ENCODE measurements around the gene SPA17.

Gene SPA17

DNA sequence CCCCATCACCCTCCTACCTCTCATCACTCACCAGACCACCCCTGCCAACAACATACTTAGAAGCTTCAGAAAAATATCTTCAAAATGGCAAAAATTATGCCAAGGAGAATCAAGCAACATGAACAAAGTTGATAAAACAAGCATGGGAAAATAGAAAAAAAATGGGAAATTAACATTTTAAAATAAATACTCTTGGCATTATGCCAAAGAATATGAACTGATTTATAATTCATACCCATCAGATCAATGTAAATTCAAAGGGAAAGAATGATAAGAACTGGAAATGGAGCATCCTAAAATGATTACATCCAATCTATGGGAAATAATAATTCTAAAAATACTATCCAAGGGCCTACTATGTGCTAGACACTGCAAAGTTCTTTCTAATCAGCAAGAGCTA is 12.2 kb upstream of the SPA17 start:
- in situ Hi-C loops (cut with MboI; ENCODE audit: low sequenced_read_pairs): no loop called here

DNA sequence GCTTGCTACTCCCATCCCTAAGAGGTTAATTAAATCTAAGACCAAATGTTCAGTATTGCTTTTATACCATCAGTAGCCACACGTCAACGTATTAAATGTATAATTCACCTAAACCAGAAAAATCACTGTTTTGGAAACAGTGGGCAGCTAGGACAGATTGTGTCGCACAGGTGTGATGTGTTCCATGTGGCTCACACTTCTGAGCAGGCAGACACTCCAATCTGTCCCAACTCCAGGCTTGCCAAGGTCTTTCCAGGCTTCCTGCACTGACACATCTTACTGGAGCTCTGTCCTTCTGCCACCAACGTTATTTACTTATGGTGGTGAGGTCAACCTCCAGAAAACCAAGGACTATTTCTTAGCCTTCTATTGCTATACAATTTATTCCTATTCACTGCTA is 11.6 kb upstream of the SPA17 start:
- in situ Hi-C loops (cut with MboI; ENCODE audit: low sequenced_read_pairs): no loop called here

DNA sequence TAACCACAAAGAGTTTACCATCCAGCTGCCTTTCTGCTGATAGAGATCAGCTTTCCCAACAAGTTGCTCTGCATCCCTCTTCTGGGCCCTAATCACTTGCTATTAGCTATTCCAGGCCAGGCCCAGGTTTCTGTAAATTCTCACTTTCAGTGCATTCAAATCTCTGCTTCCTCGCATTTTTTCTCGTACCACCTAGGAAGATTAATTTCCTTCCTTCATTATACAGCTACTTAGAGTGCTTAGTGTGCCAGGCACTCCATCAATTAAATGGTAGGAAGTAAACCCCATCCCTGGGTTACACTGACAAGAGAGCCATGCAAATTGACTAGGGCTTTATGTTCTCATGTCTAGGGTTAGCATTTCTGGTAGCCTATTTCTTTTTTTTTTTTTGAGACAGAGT is 9.8 kb upstream of the SPA17 start:
- in situ Hi-C loops (cut with MboI; ENCODE audit: low sequenced_read_pairs): no loop called here

DNA sequence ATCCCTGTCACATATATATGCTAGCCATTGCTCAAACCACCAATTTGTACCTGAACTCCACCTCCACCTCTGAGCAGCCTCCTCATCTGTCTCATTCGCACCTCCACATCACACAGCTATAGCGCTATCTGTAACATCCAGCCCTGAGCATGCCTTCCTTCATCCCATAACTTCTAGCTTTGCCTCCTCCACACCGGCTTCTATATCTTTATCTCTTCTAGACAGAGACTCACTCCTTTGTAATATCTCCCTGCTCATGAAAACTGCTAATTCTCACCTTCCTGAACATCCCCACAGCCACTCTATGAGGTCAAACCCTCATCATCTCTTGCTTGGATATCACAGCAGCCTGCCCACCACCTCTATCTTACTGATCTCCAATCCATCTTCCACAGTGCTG is 6.1 kb upstream of the SPA17 start:
- in situ Hi-C loops (cut with MboI; ENCODE audit: low sequenced_read_pairs): no loop called here

DNA sequence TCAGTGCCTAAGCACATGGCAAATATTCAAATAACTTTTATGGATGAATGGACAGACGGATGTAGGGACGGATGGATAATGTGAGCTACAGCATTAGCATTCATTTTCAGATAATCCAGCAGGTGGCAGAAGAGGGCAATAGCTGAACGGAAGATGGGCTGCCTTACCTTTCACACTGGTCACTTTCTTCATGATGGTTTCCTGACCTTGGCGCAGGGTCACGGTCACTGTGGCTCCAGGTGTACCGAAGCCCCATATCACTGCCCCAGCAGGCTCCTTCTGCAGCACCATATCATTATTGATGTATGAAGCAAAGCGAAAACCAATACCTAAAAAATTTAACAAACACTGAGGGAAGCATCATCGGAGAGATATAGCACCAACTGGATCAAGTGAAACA is 4.5 kb upstream of the SPA17 start:
- in situ Hi-C loops (cut with MboI; ENCODE audit: low sequenced_read_pairs): no loop called here

DNA sequence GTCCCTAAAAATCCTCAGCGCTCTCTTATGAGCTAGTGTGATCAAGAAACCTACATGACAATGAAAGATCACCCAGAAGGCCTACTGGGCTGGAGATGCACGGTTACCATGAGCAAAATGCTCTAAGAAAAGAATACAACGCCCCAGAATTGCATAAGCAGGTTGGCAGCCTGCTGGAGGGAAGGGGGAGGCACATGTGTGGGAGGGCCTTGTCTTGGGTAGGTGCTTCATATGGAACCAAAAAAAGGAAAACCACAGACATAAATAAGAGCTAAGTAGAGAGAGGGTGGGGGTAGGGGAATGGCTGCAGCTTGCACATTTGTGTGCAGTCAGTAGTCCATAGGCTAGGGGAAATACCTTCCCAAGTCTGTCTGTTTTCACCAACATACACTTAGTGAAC is 3.0 kb upstream of the SPA17 start:
- in situ Hi-C loops (cut with MboI; ENCODE audit: low sequenced_read_pairs): no loop called here

DNA sequence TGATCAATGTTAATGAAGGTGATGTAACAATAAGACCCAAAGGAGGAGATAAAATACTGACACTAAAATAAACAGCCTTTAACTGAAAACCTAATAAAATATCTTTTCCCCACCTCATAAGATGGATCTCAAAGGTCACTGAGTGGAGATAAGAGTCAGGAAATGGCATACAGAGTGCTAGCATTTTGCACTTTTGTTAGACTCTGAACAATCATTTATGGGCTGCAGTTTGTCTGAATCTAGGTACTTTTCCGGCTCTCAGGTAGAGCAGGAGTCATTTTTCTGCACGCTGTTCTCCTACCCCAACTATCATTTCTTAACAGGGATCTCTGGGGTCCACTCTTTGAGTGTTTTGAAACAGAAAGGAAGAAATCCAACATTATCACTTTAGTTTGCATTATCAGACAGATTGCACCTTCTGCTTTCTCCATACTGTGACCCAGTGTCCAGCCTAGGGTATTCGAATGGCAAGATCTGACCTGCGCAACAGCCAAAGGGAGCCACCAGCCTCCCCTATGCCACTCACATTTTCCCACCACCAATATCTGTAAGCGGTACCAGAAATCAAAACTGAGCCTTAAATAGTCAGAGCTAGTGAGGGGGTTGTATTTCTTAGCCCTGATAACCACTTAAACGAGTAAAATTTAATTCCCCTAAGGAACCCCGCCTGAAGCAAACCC is 1.0 kb upstream of the SPA17 start:
- in situ Hi-C loops (cut with MboI; ENCODE audit: low sequenced_read_pairs): no loop called here

DNA sequence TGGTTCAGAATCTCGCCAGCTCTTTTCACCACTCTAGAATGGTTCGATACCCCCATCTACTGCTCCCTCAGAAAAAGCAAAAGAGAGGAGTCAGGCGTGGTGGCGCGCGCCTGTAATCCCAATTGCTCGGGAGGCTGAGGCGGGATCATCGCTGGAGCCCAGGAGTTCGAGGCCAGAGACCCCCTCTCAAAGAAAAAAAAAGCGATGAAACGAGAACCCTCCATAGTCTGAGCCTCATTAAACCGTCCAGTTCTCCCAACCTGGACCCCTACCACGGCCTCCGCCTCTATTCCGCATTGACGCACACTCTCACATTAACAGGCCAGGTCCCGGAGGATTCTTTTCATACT is 439 bp downstream of the SPA17 start:
- in situ Hi-C loops (cut with MboI; ENCODE audit: low sequenced_read_pairs): no loop called here

DNA sequence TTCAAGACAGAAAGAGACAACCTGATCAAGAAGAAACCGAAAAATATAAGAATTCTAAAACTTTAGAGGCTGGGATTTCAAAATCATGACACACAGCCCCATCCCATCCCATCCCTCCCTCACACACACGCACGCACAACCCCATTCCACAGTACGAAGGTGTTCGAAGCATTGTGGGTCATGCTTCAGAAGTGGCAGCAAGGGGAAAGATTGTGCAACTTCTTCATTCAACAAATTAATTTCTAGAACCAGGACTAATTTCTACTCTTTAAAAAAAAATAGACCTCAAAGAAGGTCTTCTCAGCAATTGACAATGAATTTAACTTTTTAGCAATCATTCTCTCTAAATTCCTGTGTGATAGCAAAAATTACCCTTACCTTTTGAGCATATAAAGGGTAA is 867 bp downstream of the SPA17 start:
- in situ Hi-C loops (cut with MboI; ENCODE audit: low sequenced_read_pairs): no loop called here

DNA sequence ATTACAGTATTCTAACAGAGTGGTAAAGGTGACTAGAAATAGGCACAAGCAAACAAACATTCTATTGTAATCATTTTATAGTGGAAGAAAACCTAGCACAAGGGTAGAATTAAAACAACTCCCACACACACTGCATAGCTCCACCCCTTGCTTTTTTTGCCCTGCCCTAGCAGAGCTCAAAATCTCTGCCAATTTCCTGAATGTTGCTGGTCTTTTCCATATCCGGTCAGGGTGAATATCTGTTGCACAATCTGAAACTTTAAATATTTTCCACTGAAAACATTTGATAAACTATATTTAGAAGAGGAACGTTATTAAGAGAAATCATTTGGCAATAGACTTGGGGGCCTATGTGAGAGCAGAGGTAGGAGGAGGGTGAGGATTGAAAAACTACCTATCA is 2.7 kb downstream of the SPA17 start:
- in situ Hi-C loops (cut with MboI; ENCODE audit: low sequenced_read_pairs): no loop called here

DNA sequence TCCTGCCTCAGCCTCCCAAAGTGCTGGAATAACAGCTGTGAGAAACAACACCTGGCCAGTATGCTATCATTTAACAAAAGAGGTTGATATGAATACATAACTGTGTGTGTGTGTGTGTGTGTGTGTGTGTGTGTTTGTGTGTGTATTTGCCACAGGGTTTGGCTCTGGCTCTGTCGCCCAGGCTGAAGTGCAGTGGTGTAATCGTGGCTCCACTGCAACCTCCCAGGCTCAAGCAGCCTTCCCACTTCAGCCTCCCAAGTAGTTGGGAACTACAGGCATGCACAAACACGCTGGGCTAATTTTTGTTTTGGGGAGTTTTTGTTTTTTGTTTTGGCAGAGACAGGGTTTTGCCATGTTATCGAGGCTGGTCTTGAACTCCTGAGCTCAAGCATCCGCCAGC is 4.7 kb downstream of the SPA17 start:
- in situ Hi-C loops (cut with MboI; ENCODE audit: low sequenced_read_pairs): no loop called here

DNA sequence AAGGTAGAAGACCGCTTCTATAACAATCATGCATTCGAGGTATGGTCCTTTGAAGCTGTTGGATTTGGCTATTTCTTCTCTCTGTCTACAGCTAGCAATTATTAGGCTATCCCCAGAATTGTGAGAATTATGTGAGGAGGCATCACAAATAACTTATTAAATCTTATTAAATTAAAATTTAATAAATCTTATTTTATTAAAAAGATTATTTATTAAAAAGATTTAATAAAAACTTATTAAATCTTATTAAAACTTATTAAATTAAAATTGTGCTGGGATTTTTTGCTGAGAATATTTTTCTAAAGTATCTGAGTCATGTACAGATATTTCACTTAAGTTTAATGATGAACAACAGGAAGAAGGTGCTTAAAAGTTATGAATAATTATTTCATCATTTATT is 7.7 kb downstream of the SPA17 start:
- in situ Hi-C loops (cut with MboI; ENCODE audit: low sequenced_read_pairs): no loop called here

DNA sequence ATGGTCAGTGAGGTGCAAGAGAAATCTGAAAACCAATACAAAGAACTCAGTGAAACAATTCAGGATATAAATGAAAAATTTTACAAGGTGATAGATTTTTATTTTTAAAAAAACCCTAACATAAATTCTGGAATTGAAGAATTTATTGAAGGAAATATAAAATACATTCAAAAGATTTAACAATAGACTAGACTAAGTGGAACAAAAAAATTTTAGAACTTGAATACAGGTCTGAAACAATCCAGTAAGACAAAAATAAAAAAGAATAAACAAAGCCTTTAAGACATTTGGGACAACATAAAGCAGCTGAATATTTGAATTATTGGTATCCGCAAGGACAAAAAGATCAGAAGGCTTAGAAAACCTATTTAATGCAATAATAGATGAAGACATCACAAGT is 8.7 kb downstream of the SPA17 start:
- in situ Hi-C loops (cut with MboI; ENCODE audit: low sequenced_read_pairs): no loop called here

DNA sequence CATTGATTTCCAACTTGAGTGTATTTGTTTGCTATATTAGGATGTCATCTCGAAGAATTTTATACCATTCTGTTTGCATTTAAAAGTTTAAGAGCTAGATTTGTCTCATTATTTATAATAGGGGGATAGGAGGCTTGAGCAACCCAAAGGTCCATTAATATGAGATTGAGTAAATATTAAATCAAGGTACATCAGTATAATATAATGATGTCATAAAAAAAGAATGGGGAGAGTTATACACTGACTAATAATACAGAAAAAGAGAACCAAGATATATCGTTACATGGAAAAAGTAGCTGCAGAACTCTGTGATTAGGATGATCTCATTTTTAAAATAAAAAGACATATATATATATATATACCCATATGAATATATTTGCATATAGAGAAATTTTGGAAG is 19.4 kb downstream of the SPA17 start:
- in situ Hi-C loops (cut with MboI; ENCODE audit: low sequenced_read_pairs): no loop called here

DNA sequence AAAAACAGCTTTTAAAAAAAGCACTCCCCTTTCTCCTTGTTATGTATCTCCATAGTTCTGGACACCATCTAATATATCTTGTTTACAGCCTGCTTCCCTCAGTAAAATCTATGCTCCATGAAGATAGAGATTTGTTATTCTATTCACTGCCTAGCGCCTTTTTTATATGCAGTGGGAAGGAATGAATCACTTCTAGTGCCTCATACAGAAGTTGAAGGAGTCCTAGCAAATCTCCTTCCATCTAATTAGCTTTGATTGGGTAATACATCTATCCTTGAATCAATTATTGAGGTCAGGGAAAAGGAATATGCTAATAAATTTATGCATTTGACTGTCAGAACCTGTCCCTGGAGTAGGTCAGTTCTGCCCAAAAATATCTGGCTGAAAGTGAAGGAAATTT is 25.8 kb downstream of the SPA17 start:
- in situ Hi-C loops (cut with MboI; ENCODE audit: low sequenced_read_pairs): no loop called here

DNA sequence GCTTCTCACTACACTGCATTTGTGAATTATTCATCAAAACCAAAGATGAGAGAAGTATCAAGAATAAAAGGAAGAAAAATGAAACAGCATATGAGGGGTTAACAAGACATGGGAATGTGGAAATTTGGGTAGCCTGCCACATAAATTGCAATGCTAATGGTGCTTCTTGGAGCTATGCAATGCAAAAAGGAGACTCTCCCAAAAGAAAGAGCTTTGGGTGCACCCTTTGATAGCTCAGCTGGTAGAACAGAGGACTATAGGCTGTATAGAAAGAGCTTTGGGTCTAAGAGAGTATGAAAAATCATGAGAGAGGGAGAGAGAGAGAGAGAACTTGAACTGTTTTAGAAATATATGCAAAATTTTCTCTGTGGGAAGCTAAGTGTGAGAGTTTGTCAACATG is 26.3 kb downstream of the SPA17 start:
- in situ Hi-C loops (cut with MboI; ENCODE audit: low sequenced_read_pairs): no loop called here

DNA sequence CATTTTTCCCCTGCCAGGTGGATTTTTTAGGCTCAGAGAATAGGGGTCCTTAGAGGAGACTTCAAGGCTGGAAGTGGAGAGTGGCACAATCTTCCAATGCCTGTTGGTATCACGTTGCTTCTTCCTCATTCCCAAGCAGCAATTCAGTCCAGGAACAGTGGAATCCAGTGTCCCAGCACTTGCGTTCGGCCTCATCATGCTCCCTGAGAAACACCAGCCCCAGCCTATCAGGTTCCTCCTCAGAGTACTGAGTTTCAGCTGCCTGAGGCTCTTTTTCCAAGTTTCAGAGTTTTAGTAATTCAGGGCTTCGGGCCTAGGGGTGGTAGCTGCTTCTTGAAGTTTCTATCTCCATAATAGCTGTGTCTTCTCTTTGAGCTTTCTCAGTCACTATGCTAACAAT is 34.1 kb downstream of the SPA17 start:
- in situ Hi-C loops (cut with MboI; ENCODE audit: low sequenced_read_pairs): no loop called here

DNA sequence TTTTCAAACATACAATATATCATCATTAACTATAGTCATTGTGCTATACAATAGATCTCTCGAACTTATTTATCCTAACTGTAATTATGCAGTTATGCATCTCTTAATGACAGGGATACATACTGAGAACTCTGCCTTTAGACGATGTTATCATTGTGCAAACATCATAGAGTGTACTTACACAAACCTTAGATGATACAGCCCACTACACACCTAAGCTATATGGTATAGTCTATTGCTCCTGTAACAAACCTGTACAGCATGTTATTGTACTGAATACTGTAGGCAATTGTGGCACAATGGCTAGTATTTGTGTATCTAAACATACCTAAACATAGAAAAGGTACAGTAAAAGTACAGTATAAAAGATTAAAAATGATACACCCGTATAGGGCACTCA is 38.7 kb downstream of the SPA17 start:
- in situ Hi-C loops (cut with MboI; ENCODE audit: low sequenced_read_pairs): no loop called here

DNA sequence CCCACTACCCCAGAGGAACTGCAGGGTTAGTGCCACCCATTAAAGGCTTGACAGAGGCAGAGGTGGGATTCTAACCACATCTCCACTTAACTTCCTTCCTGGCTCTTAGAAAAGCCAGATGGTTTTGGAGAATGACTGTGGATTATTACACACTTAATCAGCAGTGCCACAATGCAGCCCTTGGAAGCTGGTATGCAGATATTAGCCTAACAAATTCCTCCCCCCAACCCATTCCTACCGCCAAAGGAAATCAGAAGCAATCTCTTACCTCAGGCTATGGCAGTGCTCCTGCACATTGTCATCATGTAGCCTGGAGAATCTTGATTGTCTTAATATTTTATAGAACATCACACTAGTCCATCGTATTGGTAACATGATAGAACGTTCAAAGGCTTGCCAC is 42.9 kb downstream of the SPA17 start:
- in situ Hi-C loops (cut with MboI; ENCODE audit: low sequenced_read_pairs): no loop called here

DNA sequence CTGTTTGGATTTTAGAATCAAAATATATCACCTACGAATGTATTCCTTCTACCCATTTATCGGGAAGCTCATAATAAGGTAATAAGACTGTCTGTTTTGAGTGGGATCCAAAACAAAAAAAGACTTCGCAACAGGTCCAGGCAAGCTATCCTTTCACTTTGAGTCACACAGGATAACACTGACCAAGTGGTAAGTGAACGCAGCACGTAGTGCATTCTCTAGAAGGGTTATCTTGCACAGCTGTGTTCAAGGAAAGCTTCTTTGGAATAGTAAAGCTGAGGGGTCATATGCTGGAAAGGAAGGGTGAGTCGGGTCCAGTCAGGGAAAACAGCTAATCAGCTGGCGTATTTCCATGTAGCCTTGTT is 43.7 kb downstream of the SPA17 start:
- in situ Hi-C loops (cut with MboI; ENCODE audit: low sequenced_read_pairs): no loop called here

DNA sequence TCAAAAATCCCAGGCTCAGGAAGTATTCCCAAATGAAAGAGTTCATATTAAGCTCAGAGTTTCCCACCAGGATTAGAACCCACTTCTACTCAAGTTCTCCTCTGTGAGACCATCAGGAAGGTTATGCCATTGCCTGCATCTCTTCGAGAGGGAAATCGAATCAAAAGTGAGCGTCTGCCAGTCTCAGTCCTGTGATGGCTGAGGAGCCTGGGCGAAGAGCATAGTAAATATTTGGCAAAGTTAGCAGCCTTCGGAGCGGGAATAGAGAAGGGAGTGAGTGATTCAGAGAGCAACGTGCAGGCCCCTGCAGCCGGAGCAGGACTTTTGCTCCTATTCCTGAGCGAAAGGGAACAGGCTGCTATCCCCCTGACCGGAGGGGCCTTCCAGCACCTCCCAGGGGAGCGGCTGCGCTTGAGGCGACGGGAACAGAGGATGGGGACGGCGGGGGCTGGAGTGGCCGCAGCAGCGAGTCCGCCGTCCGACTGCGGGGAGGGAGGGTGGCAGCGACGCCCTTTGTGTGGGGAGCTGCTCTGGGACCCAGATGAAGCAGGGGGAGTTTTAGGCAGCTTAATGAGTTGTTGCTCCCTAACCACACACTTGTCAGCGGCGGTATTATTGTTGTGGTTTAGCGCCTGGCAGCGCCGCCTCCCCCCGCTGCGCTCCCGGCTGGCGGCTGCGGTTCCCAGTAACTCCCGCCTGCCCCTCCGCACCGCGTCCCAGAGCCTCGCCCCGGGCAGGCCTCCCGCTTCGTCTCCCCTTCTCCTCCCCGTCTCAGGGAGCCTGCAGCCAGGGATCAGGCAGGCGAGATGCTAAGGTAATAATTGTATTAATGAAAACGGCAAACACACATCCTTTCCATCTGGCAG is 44.3 kb downstream of the SPA17 start:
- in situ Hi-C loops (cut with MboI; ENCODE audit: low sequenced_read_pairs): no loop called here

DNA sequence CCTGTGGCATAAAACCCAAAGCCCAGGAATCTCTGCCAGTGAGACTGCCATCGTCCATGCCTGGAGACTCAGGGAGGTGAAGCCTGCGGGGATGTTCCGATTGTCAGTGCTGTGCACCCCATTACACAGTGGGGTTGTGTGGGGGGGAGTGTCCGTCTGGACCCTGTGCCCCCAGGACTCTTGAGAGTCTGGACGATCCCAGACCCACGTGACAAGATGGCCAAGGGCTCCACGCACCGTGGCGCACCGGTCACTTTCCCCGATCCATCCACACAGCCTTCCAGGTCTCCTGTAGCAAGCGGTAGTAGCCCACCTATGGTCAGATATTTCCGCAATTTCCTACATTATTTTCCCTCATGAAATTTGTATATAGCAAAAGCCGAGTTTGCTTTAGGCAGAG is 45.1 kb downstream of the SPA17 start:
- in situ Hi-C loops (cut with MboI; ENCODE audit: low sequenced_read_pairs): no loop called here

DNA sequence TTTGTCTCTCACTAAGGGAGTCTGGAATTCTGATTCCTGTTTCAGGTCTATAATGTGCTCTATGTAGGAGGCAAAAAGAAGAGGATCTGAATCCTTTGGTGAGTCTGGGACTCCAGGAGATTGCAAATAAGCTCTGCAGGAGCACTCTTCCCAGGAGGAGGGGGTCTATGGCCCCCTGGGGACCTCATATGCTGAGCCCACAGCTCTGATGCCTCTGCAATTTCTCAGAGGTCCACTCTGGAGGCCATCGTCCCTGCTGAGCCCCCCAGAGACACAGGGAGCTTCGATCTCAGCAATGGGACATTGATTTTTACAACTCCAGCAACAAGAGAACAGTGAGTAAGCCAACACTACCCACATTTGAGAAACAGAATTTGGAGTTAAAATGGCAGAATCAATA is 45.8 kb downstream of the SPA17 start:
- in situ Hi-C loops (cut with MboI; ENCODE audit: low sequenced_read_pairs): no loop called here

Data from hTERT RPE-1 (cell line).